Calu3 (cell line): ENCODE data around the gene NOM1. TPM values are rescaled to one million over a fixed set of nuclear protein-coding genes. Genes with fewer than 3 reads are reported as not detected.
A peak's percentile ranks its signal among the peaks of the same experiment; 100 is the strongest.

ENCODE experiments used
- BruUV-seq: library from RNA; stranded (reverse); fragments of 400-500 nt; replicated peaks from 2 replicates; lab custom pipeline; 2021; lab: Mats Ljungman, UMichigan
- CTCF ChIA-PET: fragments of 300-600 bp; sonication (Branson Sonifier 250); formaldehyde crosslinking; loops from one replicate; lab custom pipeline; 2022; ENCODE audit warnings: antibody characterized with exemption; lab: Charles Lee
- DNase-seq: peaks from one replicate; pipeline ENCODE4 v3.0.0; 2022
- H3K27ac Mint-ChIP-seq: one replicate; pipeline ENCODE4 v1.8.0; 2022; ENCODE audit warnings: mixed read lengths; ENCODE audit not compliant: unreplicated experiment
- H3K27me3 Mint-ChIP-seq: one replicate; pipeline ENCODE4 v1.8.0; 2022; ENCODE audit warnings: mixed read lengths; ENCODE audit not compliant: unreplicated experiment
- H3K36me3 Mint-ChIP-seq: one replicate; pipeline ENCODE4 v1.8.0; 2022; ENCODE audit warnings: mild to moderate bottlenecking, moderate library complexity, mixed read lengths; ENCODE audit not compliant: insufficient read depth, unreplicated experiment
- H3K4me1 Mint-ChIP-seq: one replicate; pipeline ENCODE4 v1.8.0; 2022; ENCODE audit warnings: mild to moderate bottlenecking, low read depth, mixed read lengths; ENCODE audit not compliant: unreplicated experiment
- H3K4me3 Mint-ChIP-seq: one replicate; pipeline ENCODE4 v1.8.0; 2022; ENCODE audit warnings: mild to moderate bottlenecking, low read depth, moderate library complexity, mixed read lengths; ENCODE audit not compliant: unreplicated experiment
- H3K9me3 Mint-ChIP-seq: one replicate; pipeline ENCODE4 v1.8.0; 2022; ENCODE audit warnings: low read depth, mixed read lengths; ENCODE audit not compliant: unreplicated experiment
- CTCF ChIP-seq: fragments of 200-600 bp; IDR thresholded peaks from one replicate; pipeline ENCODE4 v1.8.0; 2022; ENCODE audit warnings: antibody characterized with exemption; ENCODE audit not compliant: unreplicated experiment
- intact Hi-C: fragments of 100-400 bp; cut with micrococcal nuclease; formaldehyde crosslinking; loops from one replicate; pipeline ENCODE4 v1.10.0; 2022; ENCODE audit not compliant: unreplicated experiment
- total RNA-seq: library from RNA; stranded (reverse); gene quantifications from 2 replicates; pipeline ENCODE4 v1.2.3, GENCODE V29; 2022

The NOM1 gene
- total RNA-seq, 1 experiment from 2014 or later, result 35.1 TPM

DNA sequence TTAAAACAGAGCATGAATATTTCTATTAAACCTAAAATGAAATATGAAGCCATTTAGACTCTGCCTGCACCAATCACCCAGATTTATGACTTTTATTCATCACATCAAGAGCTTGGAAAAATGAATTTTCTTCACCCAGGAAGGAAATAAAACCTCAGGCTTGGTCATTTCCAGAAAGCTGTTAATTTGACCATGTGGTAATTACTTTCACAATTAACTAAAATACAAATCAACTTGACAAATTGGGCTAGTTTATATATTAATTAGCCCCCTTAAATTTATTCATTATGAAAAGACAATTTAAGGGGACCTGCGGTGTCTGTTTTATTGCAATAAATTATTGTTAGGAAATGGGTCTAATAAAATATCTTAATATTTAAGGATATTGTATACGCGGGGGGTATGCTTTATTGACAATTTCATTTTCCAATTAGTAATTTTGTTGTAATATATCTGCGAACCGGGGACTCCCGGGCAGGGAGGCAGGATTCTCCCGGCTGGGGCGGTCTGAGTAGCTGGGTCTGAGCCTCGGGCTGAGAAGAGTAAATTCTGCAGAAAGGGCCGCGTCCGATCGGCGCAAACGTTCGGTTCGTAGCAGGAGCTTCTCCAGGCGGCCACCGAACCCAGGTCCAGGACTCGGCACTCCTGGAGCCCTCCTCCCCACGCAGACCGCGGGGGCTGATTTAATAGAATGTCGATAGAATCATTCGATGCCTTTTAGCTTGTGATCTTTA is 70.4 kb downstream of the NOM1 start:
- DNase-seq, result no peak
- CTCF ChIA-PET, result interaction anchor here (0.6 to 1.0 kb wide), 2 partner anchors 8 to 117 kb away, joined by 3 to 6 read pairs; no protein-coding TSS in a partner anchor
- no TSS peak for BruUV-seq
- H3K27ac Mint-ChIP-seq, result no peak overlapping the region
- H3K36me3 Mint-ChIP-seq, result peaks cover 11% of the 10 kb centered on the region
- peaks cover 45% of the 10 kb centered on the region for H3K27me3 Mint-ChIP-seq
- TF ChIP-seq CTCF, result no peak
- H3K4me3 Mint-ChIP-seq, result peak overlapping the region; percentile 72
- intact Hi-C loops, result no loop called here
- peaks cover 23% of the 10 kb centered on the region for H3K4me1 Mint-ChIP-seq
- no peaks in the 10 kb centered on the region for H3K9me3 Mint-ChIP-seq

DNA sequence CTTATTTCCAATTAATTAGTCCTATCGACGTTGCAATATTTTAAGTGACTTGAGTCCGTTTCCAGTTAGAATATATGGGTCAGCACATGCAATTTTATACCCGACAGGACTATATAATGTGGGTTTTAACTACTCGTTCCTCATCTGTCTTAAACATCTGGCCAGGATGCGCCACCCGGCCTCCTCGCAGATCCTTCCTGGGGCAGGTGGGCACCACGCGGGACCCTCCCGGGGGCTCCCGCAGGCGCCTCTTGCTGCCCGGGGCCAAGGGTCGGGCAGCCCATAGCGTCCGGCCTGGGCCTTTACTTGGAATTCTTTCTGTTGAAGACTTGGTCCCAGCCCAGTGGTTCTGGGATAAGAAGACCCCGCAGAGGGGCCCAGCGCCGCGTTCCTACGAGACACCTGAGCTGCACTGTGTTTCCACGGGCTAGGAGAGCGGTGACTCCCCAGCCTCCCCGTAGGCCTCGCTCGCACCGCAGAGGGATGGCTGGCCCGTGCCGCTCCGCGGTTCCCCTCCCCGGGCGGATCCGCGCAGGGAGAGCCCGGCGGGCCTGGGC is 71.1 kb downstream of the NOM1 start:
- CTCF ChIA-PET, result no interaction called here
- Mint-ChIP-seq H3K4me3 (no peak overlapping the region), H3K27me3 (peaks cover 52% of the 10 kb centered on the region)

GRCh38 chr7:157021071-157021870 is 71.8 kb downstream of the NOM1 start:
- Mint-ChIP-seq H3K4me3 (no peak overlapping the region), H3K36me3 (peaks cover 7% of the 10 kb centered on the region), H3K27ac (no peak overlapping the region), H3K27me3 (peaks cover 59% of the 10 kb centered on the region), H3K9me3 (no peaks in the 10 kb centered on the region), H3K4me1 (peaks cover 23% of the 10 kb centered on the region)
- intact Hi-C loops, result no loop called here
- no TSS peak for BruUV-seq
- CTCF ChIA-PET, result no interaction called here
- no peak for TF ChIP-seq CTCF
- DNase-seq, result no peak

More for the DNA sequence above, 71.1 kb downstream of the NOM1 start:
- Mint-ChIP-seq H3K27ac (no peak overlapping the region), H3K36me3 (peaks cover 7% of the 10 kb centered on the region), H3K4me1 (peaks cover 23% of the 10 kb centered on the region), H3K9me3 (no peaks in the 10 kb centered on the region)
- intact Hi-C loops, result no loop called here
- no peak for TF ChIP-seq CTCF
- no peak for DNase-seq
- BruUV-seq, result no TSS peak

DNA sequence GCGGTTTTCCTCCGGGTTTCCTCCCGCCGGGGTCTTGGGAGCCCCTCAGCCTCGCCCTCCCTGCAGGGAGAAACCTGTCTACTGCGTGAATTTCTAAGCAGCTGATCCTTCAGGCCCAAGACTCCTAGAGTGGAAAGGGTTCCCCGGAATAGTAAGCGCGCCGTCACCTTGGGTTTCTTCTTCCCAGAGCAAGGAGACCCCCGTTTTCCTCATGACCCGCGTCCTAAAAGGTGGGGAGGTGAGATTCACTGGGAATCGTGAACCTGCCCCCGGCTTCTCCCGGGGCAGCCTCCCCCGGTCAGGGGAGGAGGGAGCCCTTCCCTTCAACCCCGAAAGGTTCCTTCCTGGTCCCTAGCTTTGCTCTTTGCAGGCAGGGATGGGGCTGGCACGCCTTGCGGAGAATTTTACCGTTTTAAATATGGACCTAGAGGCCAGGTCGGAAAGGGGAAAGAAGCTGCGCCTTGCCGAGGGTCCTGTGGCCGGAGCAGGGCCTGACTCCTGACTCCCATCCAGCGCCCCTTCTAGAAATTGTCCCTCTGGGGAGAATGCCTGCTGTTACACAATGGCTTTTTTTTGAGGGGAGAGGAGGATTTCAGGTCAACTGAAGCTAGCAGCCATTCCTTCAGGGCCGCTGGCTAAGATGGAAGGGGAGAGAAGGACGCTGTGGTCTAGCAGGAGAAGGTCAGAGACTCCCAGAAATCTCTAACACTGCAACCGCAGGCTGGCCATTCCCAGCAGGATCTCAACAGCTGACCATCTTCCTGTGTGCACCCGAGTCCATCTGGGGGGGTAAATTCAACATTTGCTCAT is 72.6 kb downstream of the NOM1 start:
- H3K9me3 Mint-ChIP-seq, result no peaks in the 10 kb centered on the region
- H3K4me3 Mint-ChIP-seq, result no peak overlapping the region
- peaks cover 7% of the 10 kb centered on the region for H3K36me3 Mint-ChIP-seq
- H3K27me3 Mint-ChIP-seq, result peaks cover 61% of the 10 kb centered on the region
- intact Hi-C loops, result no loop called here
- H3K4me1 Mint-ChIP-seq, result peaks cover 23% of the 10 kb centered on the region
- BruUV-seq, result no TSS peak
- CTCF ChIA-PET, result no interaction called here
- no peak for TF ChIP-seq CTCF
- H3K27ac Mint-ChIP-seq, result no peak overlapping the region
- DNase-seq, result no peak
